Lower leg skin (tissue), 4 donors: ENCODE results near the gene C1QL4. TPM values are rescaled to one million over a fixed set of nuclear protein-coding genes. Genes with fewer than 3 reads are reported as not detected.

ENCODE experiments used
- DNase-seq, 2 donors: peaks; one replicate each; pipeline ENCODE4 v3.0.0-alpha.2; 2019; ENCODE audit warnings: low spot score in 2 of 2
- H3K4me3 ChIP-seq: fragments of 200-600 bp; sonication (generic); 2 replicates; pipeline ENCODE4 v1.5.1; 2017; ENCODE audit warnings: mild to moderate bottlenecking, low read depth; ENCODE audit not compliant: poor library complexity, severe bottlenecking
- CTCF ChIP-seq, 3 donors: fragments of 450-650 bp; IDR thresholded peaks; one replicate each; pipeline ENCODE4 v1.5.1; 2016; ENCODE audit warnings: antibody characterized with exemption in 3 of 3, mild to moderate bottlenecking in 3 of 3, moderate library complexity in 2 of 3
- POLR2A ChIP-seq, 2 donors: fragments of 450-650 bp; IDR thresholded peaks; one replicate each; pipeline ENCODE4 v1.6.1; 2016 to 2017; ENCODE audit warnings: antibody characterized with exemption in 2 of 2, mild to moderate bottlenecking in 1 of 2, moderate library complexity in 1 of 2
- WGBS, 2 donors: methylation state at CpG; one replicate each; pipeline ENCODE4 v1.1.5; 2018; 5-methylcytosine and 5-hydroxymethylcytosine counted together
- intact Hi-C: fragments of 100-400 bp; cut with DNase I; formaldehyde crosslinking; loops from one replicate; pipeline ENCODE4 v1.15.0; 2023; ENCODE audit warnings: low total_unique reads
- total RNA-seq, 4 donors: library from RNA; depleted of rRNA; stranded (reverse); fragments of >200 nt; gene quantifications; one replicate each; pipeline ENCODE4 v1.1.0, GENCODE V29; 2016

C1QL4 gene
- total RNA-seq, 4 donors from 2014 or later = 0.62 to 2.5 (median 1.1) TPM; not detected in 1

GRCh38 chr12:49368240-49368600 is 31.2 kb upstream of the C1QL4 start:
- 6 to 16% methylated on average over 3 of the region's 3 CpGs for WGBS, 2 donors
- no peak overlapping the region for H3K4me3 ChIP-seq
- TF ChIP-seq CTCF (IDR thresholded peaks at IDR 0.05) (no peak), POLR2A (IDR thresholded peaks at IDR 0.05) (no peak)
- intact Hi-C loops = loop anchor here (5.0 kb wide), 1 partner anchor 139 kb away; no protein-coding TSS in a partner anchor
- no peak for DNase-seq

GRCh38 chr12:49367381-49368239 is 30.6 kb upstream of the C1QL4 start, which contains the start of gene SPATS2:
SPATS2 (plus strand) TSS chr12:49367462; CDS start chr12:49461013, 93,551 bp downstream.
- peak; percentile 92 to 99 for DNase-seq
- WGBS, 2 donors = 1 to 2% methylated on average over 37 to 50 of the region's 52 CpGs
- TF ChIP-seq CTCF (IDR thresholded peaks at IDR 0.05) (no peak), POLR2A (IDR thresholded peaks at IDR 0.05) (no peak)
- peak within 1 kb of the TSS; percentile 75 for H3K4me3 ChIP-seq
- intact Hi-C loops = loop anchor here (5.0 kb wide), 1 partner anchor 140 kb away; no protein-coding TSS in a partner anchor

GRCh38 chr12:49366652-49367380 is 29.8 kb upstream of the C1QL4 start:
- intact Hi-C loops = loop anchor here (5.0 kb wide), 1 partner anchor 140 kb away; no protein-coding TSS in a partner anchor
- TF ChIP-seq CTCF (IDR thresholded peaks at IDR 0.05) = no peak
- TF ChIP-seq POLR2A (IDR thresholded peaks at IDR 0.05) = no peak
- H3K4me3 ChIP-seq = peak overlapping the region; percentile 75
- WGBS, 2 donors = 1% methylated on average over 66 to 72 of the region's 97 CpGs
- DNase-seq = peak; percentile 78 to 96

- no peak for TF ChIP-seq CTCF (IDR thresholded peaks at IDR 0.05)
- TF ChIP-seq POLR2A (IDR thresholded peaks at IDR 0.05) = no peak
- peak in 1 of 2 donors; percentile 88 for DNase-seq
- H3K4me3 ChIP-seq = peak overlapping the region; percentile 75
- intact Hi-C loops = loop anchor here (5.0 kb wide), 1 partner anchor 141 kb away; no protein-coding TSS in a partner anchor
- 6 to 8% methylated on average over 38 of the region's 38 CpGs for WGBS, 2 donors
These were observed 29.2 kb upstream of the C1QL4 start for GRCh38 chr12:49366096-49366651.

- intact Hi-C loops = loop anchor here (5.0 kb wide), 1 partner anchor 142 kb away; no protein-coding TSS in a partner anchor
- TF ChIP-seq CTCF (IDR thresholded peaks at IDR 0.05) (no peak), POLR2A (IDR thresholded peaks at IDR 0.05) (no peak)
- WGBS, 2 donors = 45 to 53% methylated on average over 5 of the region's 5 CpGs
- no peak overlapping the region for H3K4me3 ChIP-seq
- no peak for DNase-seq
These were observed 28.6 kb upstream of the C1QL4 start for GRCh38 chr12:49365542-49365941.
